IPS-20b (cell line): Measurements from ENCODE around the gene SLC25A29.
"Not testable (repeated sequence)": the region's sequence is repeated elsewhere in the genome, so short reads cannot be mapped to it uniquely, and the experiment has no call there.

Experiments used
- H3K27ac ChIP-seq: one replicate; pipeline ENCODE4 v1.5.1; 2013; ENCODE audit warnings: low read length
- H3K27me3 ChIP-seq: 2 replicates; pipeline ENCODE4 v1.6.1; 2013; ENCODE audit warnings: mild to moderate bottlenecking, low read length, inconsistent platforms; ENCODE audit not compliant: insufficient read depth
- H3K36me3 ChIP-seq: 2 replicates; pipeline ENCODE4 v1.6.1; 2013; ENCODE audit warnings: low read depth, mild to moderate bottlenecking, inconsistent platforms, low read length, moderate library complexity; ENCODE audit not compliant: insufficient read depth
- H3K4me1 ChIP-seq: 2 replicates; pipeline ENCODE4 v1.6.1; 2013; ENCODE audit warnings: mild to moderate bottlenecking, control low read depth, inconsistent platforms, low read length, moderate library complexity; ENCODE audit not compliant: insufficient read depth
- H3K4me3 ChIP-seq: 2 replicates; pipeline ENCODE4 v1.5.1; 2013; ENCODE audit warnings: mild to moderate bottlenecking, low read length, inconsistent platforms
- H3K9ac ChIP-seq: 2 replicates; pipeline ENCODE4 v1.6.1; 2013; ENCODE audit warnings: low read depth, mild to moderate bottlenecking, inconsistent platforms, low read length, moderate library complexity
- H3K9me3 ChIP-seq: 2 replicates; pipeline ENCODE4 v1.6.1; 2013; ENCODE audit warnings: mild to moderate bottlenecking, low read depth, low read length, inconsistent platforms; ENCODE audit not compliant: insufficient read depth

Gene SLC25A29

DNA sequence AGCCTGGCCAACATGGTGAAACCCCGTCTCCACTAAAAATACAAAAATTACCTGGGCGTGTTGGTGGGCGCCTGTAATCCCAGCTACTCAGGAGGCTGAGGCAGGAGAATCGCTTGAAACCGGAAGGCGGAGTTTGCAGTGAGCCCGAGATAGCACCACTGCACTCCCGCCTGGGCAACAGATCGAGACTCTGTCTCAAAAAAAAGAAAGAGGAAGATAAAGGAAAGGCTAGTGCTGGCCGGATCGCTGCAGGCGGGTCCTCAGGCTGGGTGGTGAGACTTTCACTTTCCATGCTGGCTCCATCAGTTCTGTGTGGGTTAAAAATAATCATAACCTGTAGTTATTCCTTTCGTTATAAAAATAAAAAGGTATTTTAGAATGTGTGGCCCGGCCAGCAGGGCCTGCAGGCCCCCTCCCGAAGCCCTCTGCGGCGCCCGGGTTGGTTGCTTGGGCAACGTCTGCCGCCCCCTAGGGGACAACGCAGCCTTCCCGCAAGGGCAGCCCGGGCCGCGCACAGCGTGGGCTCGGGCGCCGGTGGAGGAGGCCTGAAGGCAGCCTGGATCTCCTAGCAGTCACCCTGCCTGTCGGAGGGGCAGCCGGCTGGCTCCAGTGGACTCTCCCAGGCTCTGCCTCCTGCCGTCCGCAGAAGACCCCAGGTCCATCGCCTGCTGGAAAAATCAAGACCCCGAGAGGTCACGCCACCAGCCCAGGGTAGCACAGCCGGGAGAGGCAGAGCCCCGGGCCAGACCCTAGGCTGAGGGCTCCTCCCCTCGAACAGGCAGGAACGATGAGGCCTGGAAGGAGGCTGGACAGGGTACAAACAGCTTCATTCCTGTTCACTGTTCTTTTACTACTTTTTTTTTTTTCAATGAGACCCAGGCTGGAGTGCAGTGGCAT is 11.9 kb upstream of the SLC25A29 start:
- no peaks in the 10 kb centered on the region for H3K27me3 ChIP-seq
- no peaks in the 10 kb centered on the region for H3K36me3 ChIP-seq
- H3K4me3 ChIP-seq = no peak overlapping the region
- no peak overlapping the region for H3K27ac ChIP-seq
- H3K4me1 ChIP-seq = no peaks in the 10 kb centered on the region
- H3K9me3 ChIP-seq = no peaks in the 10 kb centered on the region
- H3K9ac ChIP-seq = no peak overlapping the region

DNA sequence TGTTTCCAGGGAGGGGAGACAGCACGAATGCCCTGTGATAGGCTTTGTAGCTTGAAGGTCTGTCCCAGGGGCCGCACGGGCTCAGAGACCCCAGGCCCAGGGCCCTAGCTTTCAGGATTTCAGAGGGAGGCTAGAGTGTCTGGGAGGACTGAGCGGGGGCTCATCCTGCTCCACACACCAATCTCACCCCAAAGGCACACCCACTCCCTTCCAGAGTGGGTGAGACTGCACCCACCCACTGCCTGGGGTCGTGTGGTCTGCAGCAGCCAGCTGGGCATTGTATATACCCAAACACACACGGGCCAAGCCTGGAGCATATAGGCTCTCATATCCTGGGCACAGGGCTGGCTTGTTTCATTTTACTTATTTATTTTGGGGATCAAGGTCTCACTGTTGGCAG is 11.1 kb upstream of the SLC25A29 start:
- H3K4me1 ChIP-seq = no peaks in the 10 kb centered on the region
- H3K9ac ChIP-seq = no peak overlapping the region
- H3K27ac ChIP-seq = no peak overlapping the region

DNA sequence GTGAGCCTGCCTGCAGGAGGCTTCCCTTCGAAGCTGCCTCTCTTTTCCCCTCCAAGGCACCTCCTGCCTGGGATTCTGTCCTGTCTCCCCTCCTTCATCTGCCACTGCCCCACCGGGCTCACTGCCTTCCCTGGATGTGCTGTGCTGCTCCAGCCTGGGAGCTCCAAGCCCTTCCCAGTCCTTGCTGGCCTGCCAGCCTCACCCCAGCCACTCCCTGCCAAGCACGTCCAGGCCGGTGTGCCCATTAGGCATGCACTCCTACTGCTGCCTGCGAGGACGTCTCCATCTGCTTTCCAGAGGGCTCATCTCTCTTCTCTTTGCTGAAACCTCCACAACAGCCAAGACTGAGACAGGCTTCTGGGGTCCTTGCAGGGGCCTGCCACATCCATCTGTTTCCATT is 8.5 kb upstream of the SLC25A29 start:
- Histone ChIP-seq H3K4me3 (no peak overlapping the region), H3K27ac (no peak overlapping the region), H3K27me3 (no peaks in the 10 kb centered on the region)

More for the DNA sequence above, 11.1 kb upstream of the SLC25A29 start:
- Histone ChIP-seq H3K27me3 (no peaks in the 10 kb centered on the region), H3K4me3 (no peak overlapping the region), H3K36me3 (no peaks in the 10 kb centered on the region), H3K9me3 (no peaks in the 10 kb centered on the region)

DNA sequence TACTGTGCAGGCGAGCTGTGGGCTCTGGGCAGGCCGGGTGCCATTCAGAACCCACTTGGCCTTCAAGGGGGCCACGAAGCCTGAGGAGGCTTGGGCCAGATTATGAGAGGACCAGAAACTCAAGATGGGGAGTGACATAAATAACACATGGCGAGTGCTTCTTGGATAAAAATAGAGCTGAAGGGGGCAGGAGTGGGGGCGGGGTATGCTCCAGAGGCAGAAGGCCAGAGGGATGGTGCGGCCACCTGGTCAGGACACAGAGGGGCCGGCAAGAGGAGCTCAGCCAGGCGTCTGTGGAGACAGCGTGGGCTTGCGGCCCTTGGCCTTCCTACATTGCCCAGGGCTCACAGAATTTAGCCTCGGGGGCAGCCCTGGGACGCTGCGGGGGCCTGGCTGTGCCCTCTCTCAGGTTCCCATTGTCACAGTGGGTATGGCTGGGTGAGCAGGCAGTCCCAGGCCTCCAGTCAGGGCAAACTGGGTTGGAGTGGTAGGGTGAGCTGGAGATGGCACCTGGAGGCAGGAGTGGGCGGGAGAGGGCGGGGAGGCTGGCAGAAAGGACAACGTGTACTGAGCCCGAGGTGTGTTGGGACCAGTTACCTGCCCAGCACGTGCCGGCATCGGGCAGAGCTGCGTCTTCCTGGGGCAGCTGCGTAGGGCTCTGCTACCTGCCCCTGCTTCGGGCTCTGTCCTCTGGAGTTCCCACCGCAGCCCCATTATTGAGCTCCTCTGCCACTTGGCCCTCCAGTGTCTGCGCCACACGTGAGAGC is 7.4 kb upstream of the SLC25A29 start:
- H3K27ac ChIP-seq = no peak overlapping the region
- no peak overlapping the region for H3K4me3 ChIP-seq
- no peaks in the 10 kb centered on the region for H3K36me3 ChIP-seq
- peaks cover 3% of the 10 kb centered on the region; the same call in 1 of the 2 replicates for H3K4me1 ChIP-seq
- H3K27me3 ChIP-seq = no peaks in the 10 kb centered on the region
- no peak overlapping the region for H3K9ac ChIP-seq
- no peaks in the 10 kb centered on the region for H3K9me3 ChIP-seq

More for the DNA sequence above, 8.5 kb upstream of the SLC25A29 start:
- Histone ChIP-seq H3K9me3 (no peaks in the 10 kb centered on the region), H3K36me3 (no peaks in the 10 kb centered on the region), H3K4me1 (0 out of 2 replicates have a peak, but pooled peaks cover 3% of the 10 kb centered on the region), H3K9ac (no peak overlapping the region)

DNA sequence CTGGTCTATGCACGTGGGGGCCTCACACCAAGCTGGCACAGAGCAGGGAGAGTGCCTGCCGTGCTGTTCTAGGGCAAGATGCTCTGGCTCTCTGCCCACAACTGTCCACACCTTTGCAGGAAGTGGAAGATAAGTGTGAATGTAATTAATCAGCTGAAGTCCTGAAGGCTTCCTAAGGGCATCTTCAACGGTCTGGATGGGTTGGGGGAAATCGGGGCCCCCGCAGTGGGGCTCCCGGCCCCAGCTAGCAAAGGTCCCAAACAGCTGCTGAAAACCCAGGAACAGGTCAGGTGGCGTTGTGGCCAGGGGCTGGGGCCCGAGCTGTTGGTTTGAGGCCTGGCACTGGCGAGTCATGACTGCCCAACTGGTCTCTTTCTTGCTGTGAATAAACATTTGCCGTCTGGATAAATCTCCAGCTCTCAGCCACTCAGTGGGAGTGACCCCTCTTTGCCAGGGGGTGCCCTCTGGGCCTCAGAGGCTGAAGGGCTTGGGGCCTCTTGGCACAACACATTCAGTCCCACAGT is 6.7 kb upstream of the SLC25A29 start:
- H3K27me3 ChIP-seq = peaks cover 2% of the 10 kb centered on the region; the same call in 1 of the 2 replicates
- H3K27ac ChIP-seq = no peak overlapping the region
- H3K9ac ChIP-seq = no peak overlapping the region
- no peak overlapping the region for H3K4me3 ChIP-seq
- no peaks in the 10 kb centered on the region for H3K36me3 ChIP-seq
- no peaks in the 10 kb centered on the region for H3K9me3 ChIP-seq
- H3K4me1 ChIP-seq = peaks cover 3% of the 10 kb centered on the region

DNA sequence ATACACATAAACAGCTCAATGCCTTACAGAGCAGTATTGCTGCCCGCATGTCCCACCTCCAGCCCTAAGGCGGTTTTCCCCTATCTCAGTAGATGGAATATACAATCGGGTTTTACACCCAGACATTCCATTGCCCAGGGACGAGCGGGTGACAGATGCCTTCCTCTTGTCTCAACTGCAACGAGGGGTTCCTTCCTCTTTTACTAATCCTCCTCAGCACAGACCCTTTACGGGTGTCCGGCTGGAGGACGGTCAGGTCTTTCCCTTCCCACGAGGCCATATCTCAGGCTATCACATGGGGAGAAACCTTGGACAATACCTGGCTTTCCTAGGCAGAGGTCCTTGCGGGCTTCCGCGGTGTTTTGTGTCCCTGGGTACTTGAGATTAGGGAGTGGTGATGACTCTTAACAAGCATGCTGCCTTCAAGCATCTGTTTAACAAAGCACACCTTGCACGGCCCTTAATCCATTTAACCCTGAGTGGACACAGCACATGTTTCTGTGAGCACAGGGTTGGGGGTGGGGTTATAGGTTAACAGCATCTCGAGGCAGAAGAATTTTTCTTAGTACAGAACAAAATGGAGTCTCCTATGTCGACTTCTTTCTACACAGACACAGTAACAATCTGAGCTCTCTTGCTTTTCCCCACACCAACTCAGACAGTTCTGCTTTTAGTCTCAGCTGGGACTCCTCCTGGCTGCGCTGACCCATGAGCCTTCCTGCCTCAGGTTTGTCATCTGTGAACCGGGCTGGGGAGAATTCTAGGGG is 6.0 kb upstream of the SLC25A29 start:
- not testable (repeated sequence) for H3K4me3 ChIP-seq, H3K36me3 ChIP-seq, H3K27ac ChIP-seq, H3K27me3 ChIP-seq, H3K9me3 ChIP-seq, H3K9ac ChIP-seq, H3K4me1 ChIP-seq

DNA sequence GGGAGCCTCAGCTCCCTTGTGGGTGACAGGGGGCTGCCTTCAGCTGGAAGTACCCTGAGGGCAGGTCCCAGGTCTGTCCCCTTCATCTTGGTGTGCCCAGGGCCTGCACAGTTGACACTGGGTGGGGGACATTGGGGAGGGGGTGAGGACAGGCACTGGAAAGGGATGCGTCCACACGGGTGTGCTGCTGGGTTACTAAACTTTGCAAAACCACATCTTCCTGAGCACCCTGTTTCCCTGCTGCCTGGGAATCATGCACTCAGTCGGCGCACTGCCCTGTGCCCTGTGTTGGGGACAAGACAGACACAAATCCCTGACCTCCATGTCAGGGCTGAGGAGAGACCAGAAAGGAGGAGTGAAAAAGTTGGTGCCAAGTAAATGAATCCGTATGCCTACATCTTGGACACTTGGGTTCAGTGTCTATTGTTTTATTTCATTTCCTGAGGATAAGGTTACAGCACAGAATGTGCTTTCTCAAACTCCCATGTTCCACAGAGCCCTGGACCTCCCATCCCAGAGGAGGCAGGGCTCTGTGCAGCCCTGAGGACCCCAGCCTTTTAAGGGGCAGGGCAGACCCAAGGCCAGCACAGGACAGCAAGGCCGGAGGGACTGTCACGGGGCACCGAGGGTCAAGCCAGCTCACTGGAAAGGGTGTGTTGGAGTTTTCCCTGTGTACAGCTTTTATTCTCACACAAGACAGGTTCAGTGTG is 2.9 kb upstream of the SLC25A29 start:
- no peak overlapping the region for H3K27ac ChIP-seq
- H3K27me3 ChIP-seq = peaks cover 12% of the 10 kb centered on the region; the same call in 1 of the 2 replicates
- H3K4me1 ChIP-seq = peaks cover 9% of the 10 kb centered on the region
- no peaks in the 10 kb centered on the region for H3K9me3 ChIP-seq
- no peak overlapping the region for H3K9ac ChIP-seq
- H3K36me3 ChIP-seq = 0 out of 2 replicates have a peak, but pooled peaks cover 3% of the 10 kb centered on the region
- H3K4me3 ChIP-seq = no peak overlapping the region

DNA sequence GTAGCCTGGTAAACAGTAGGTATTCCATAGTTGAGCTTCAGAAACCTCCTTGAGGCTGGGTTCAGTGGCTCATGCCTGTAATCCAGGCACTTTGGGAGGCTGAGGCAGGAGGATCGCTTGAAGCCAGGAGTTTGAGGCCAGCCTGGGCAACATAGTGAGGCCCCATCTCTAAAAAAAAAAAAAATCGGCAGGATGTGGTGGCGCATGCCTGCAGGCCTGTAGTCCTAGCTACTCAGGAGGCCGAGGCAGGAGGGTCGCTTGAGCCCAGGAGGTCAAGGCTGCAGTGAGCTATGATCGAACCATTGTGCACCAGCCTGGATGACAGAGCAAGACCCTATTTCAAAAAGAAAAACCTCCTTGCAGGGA is 2.2 kb upstream of the SLC25A29 start:
- H3K9ac ChIP-seq = not testable (repeated sequence)

DNA sequence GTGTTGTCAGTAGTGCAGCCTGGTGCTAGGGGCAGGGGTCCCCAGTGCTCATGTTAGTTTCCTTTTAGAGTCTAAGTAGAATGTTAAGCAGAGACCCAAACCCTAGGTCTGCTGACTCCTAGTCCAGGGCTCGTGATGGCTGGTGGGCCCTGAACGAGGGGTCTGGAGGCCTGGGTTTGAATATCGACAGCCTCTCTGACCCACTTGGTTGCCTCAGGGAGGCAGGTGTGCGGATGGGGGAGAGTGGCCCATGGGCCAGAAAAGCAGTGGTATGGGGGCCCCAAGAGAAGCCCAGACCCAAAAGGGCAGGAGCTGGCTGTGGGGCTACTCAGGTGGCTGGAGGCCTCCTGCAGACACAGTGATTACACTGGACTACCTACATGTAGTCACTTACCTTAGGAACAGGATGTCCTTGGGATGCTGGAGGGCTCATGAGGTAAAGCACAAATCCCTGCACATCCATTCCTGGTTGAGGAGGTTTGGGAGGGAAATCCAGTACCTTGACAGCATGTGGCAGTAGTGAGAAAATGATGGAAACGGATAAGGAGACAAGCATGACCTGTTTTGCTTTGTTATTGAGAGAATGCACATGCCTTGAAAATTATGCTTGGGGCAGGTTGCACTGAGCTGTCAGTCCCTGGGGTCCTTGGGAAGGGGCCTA is 1.7 kb upstream of the SLC25A29 start:
- Histone ChIP-seq H3K27me3 (peaks cover 12% of the 10 kb centered on the region; the same call in 1 of the 2 replicates), H3K9me3 (no peaks in the 10 kb centered on the region), H3K36me3 (peaks cover 5% of the 10 kb centered on the region; the same call in 1 of the 2 replicates), H3K9ac (peak overlapping the region; percentile 88; the same call in 1 of the 2 replicates), H3K4me3 (peak overlapping the region; percentile 95), H3K27ac (no peak overlapping the region), H3K4me1 (peaks cover 9% of the 10 kb centered on the region)

More for the DNA sequence above, 2.2 kb upstream of the SLC25A29 start:
- H3K36me3 ChIP-seq, H3K4me1 ChIP-seq, H3K4me3 ChIP-seq, H3K9me3 ChIP-seq, H3K27ac ChIP-seq: not testable (repeated sequence)
- peaks cover 12% of the 10 kb centered on the region; the same call in 1 of the 2 replicates for H3K27me3 ChIP-seq

DNA sequence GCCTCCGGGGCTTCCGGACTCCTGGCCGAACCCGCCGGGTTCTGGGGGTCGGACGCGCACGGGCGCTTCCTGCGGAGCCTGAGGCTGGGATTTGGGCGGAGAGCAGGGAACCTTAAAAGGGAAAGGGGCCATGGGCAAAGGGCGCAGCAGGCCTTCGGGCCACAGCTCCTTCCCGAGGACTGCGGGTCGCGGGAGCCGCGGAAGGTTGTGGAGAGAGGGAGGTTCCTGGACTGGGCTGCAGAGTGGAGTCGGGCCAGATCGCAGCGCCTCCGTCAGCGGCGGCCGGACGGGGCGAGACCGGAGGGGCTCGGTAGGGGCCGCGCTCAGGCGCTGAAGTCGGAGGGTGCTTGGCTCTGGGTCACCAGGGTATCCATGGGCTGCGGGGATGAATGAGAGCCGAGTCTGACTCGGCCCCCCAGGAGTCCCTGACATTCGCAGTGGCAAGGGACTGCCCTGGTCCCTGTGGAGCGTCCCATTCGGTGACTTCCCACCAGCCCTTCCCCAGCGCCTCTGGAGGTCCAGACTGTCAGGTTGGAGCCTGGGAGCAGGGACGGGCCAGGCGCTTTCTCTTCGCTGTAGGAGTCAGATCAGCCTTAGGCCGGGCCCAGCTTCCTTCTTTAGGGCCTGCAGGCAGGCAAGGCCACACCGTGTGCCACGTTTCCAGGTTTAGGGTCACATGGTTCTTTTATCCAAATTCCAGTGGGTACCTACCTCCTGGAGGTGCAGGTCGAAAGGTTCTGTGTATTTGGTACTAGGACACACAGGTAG is 938 bp upstream of the SLC25A29 start:
- H3K4me1 ChIP-seq = peaks cover 9% of the 10 kb centered on the region
- peak overlapping the region; percentile 42 for H3K27ac ChIP-seq
- no peaks in the 10 kb centered on the region for H3K9me3 ChIP-seq
- peaks cover 12% of the 10 kb centered on the region; the same call in 1 of the 2 replicates for H3K27me3 ChIP-seq
- H3K9ac ChIP-seq = peak overlapping the region; percentile 88; the same call in 1 of the 2 replicates
- H3K4me3 ChIP-seq = peak overlapping the region; percentile 95
- H3K36me3 ChIP-seq = peaks cover 9% of the 10 kb centered on the region; the same call in 1 of the 2 replicates
